ENCODE data around the gene COA3.

Gene COA3

GRCh38 chr17:42748908-42749798 is 49.4 kb downstream of the COA3 start:
- DNase-seq, result no peak

GRCh38 chr17:42748202-42748907 is 50.1 kb downstream of the COA3 start:
- DNase-seq, result no peak

Measured in fibroblast of skin of abdomen (primary cell).